ENCODE data around the gene BMPER.
A peak's percentile ranks its signal among the peaks of the same experiment; 100 is the strongest.

Gene BMPER

GRCh38 chr7:34036051-34036920 is 130.9 kb downstream of the BMPER start:
- no peak for DNase-seq

DNA sequence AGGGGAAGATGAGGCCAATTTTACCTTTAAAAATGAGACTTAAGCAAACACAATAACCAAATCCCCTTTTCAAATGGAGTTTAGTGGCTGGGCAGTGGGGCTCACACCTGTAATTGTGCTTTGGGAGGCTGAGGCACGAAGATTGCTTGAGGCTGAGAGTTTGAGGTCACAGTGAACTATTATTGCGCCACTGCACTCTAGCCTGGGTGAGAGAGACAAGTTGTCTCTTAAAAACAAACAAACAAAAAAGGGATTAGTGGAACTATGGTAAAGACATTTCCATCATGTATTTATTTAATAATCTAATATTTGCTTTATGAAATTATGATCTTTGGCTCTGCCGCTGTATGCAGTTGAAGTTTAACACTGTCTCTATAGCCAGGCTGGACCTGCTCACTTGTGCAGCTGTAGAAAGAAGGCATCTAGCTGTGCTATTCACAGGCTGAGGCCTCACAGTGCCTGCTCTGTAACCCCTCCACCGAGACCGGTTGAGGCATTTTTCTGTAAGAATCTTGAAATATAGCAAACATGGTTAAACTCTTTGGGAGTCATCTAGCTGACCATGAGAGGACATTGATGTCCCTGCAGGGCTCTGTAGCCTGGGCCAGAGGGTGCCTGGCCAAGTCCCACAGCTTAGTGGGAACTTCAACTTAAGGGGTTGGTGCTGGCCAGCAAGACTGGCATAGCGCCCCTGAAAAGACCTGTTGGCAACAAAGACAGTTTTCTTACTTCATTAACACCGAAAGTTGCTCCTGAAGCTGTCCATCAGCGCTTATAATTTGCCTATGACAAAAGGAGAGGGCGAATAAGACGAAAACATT is 131.8 kb downstream of the BMPER start:
- no peak for DNase-seq

DNA sequence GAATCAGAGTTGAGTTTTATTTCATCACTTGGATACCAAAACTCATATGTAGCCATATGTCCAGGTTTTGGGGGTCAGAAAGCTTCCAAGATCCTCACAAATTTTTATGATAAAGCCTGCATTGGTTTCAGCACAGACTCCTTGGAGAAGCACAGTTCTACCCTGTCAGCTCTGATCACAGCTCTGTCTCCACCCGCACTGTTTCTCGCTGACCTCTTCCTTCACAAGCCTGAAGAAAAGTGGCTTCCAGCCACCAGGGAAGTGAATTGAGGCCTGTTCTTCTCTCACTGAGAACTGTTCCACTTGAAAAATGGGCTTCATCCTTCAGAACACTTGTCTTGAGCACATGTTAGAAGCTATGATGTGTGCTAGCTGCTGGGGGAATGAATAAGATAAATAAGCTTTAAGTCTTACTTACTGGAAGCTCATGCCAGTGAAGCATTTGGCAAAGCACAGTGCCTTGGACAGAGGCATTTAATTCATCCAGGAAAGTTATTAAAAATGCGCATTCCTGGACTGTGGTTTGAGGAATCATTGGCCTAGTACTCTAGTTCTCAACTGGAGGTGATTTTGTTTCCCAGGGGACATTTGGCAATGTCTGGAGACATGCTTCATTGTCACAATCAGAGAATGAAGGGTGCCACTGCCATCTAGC is 133.6 kb downstream of the BMPER start:
- no peak for DNase-seq

DNA sequence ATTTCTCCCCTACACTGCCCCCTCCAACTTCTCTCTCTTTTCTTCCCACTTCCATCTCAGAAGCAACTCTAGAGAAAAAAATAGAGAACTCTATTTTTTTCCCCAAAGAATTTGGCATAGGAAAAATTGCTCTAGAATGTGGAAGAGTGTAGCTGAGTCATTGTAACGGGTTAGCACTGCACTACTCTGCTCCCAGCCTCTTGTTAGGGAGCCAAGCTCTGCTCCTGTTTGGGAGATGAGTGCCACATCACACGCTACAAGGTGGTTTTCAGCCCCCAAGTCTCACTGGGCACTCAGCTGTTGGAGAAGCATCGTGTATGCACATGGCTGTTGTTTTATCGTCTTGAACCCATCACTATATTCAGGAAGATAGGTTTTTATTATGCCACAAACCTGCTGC is 136.4 kb downstream of the BMPER start:
- no peak for DNase-seq

GRCh38 chr7:34042406-34042805 is 137.1 kb downstream of the BMPER start:
- DNase-seq = no peak

- no peak for DNase-seq
These were observed 138.3 kb downstream of the BMPER start for GRCh38 chr7:34043461-34044305.

- DNase-seq = no peak
These were observed 138.9 kb downstream of the BMPER start for GRCh38 chr7:34044306-34044643.

GRCh38 chr7:34044734-34045353 is 139.5 kb downstream of the BMPER start:
- DNase-seq = no peak

- DNase-seq = no peak
These were observed 143.1 kb downstream of the BMPER start for GRCh38 chr7:34048445-34048844.

- DNase-seq = no peak
These were observed 148.7 kb downstream of the BMPER start for GRCh38 chr7:34054075-34054474.

DNA sequence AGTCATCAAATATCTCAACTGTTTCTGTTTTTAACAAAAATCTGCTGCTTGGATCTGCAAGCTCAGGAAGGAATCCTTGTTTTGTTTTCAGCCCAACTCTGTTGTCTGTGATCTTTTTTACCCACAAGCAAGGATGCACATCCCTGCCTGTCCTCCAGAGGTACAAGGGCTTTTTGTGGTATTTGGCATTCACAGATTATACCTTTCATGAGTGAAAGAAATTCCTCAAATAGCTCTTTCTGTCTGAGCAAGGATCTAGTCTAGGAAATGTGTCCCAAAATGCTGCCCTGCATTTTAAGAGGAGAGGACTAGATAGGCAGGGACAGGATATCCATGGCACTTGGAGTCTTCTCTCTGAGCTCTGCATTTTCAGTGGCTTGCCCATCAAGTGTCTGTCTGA is 151.8 kb downstream of the BMPER start:
- no peak for DNase-seq

DNA sequence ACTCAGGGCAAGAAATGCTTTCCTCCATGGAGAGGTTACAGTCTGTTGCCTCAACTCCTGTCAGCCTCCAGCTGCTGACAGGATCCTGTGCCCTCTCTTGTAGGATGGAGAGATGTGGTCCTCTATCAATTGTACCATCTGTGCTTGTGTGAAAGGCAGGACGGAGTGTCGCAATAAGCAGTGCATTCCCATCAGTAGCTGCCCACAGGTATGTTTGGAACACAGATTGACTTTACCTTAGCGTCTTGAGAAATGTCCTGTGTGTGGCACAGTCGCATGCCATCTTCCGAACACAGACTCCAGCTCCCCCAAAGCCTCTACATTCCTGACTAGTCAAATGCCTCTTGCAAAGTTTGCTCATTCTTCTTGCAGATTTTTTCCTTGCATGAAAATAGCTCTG is 152.6 kb downstream of the BMPER start:
- no peak for DNase-seq

GRCh38 chr7:34058801-34059135 is 153.4 kb downstream of the BMPER start:
- DNase-seq = no peak

GRCh38 chr7:34059136-34059828 is 153.9 kb downstream of the BMPER start:
- no peak for DNase-seq

GRCh38 chr7:34060196-34060947 is 155.0 kb downstream of the BMPER start:
- no peak for DNase-seq

GRCh38 chr7:34061149-34061548 is 155.8 kb downstream of the BMPER start:
- DNase-seq = no peak

- DNase-seq = no peak
These were observed 157.0 kb downstream of the BMPER start for GRCh38 chr7:34062341-34062740.

DNA sequence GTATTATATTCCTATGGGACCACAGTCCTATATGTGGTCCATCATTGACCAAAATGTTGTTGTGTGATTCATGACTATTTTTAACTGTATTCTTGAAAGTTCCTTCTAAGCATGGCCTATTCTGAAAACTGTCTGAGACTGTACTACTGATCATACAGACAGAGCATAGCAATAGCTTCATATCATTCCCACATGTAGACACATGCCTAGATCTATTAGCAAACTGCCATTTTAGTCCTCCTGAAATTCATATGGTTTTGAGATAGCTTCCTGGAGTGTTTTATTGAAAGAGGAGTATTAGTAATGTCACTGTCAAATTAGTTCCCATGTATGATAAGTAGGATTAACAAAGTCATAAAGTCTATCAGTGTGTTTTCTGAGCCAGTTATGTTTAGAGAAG is 157.5 kb downstream of the BMPER start:
- DNase-seq = no peak

DNA sequence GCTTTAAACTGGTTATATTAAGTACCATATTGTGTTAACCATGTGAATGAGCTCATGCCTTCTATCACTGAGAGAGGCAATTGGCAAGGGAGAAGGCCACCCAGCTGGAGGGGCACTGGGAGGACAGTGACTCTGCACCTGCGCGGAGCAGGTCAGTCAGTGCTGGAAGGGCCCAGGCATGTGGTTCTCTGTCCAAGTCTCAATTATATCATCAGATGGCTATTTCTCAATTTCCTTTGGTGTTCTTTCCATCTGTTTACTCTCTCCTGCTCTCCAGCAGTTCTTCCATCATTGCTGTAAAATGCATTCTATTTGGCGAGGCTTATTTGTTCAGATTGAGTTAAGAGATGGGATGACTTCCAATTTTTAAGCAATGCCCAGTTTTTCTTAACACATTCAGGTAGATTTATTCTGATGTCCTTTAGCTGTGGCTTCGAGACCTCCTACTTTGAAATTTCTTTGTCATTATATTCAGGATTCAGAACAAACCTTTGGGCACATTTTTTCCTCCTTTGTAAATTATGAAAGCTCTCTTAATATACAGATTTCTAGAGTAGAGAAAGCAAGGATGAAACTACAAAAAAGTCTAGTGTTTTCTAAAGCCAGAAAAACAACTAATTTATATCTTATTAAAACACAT is 159.3 kb downstream of the BMPER start:
- no peak for DNase-seq

DNA sequence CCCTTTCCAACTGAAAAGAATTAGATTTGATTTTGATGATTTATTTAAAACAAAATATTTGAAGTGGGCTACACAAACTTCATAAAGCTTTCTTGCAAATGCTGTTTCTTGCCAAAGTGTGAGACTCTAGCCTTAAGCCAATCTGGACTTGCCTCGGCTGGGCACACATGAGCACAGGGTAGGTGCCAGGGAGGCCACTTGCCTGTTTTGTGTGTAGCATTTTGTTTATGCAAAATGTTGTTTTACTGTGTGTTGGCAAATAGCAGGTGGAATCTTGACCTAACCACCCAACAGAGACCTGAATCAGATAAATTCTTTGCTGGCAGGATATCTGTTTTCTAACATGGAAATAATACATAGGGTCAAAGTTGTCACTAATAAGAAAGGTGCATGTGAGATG is 161.1 kb downstream of the BMPER start:
- DNase-seq = peak in 1 of 2 experiments; percentile 22
